ENCODE data around the gene SNTG2. TPM values are rescaled to one million over a fixed set of nuclear protein-coding genes. Genes with fewer than 3 reads are reported as not detected.

SNTG2 gene
- total and polyA plus RNA-seq, 10 of the 15 experiments (the other 5 are each of a cell fraction or from before 2014, with no cell fraction given), result not detected

- TF ChIP-seq TCF3 (IDR thresholded peaks at IDR 0.05; ENCODE audit: borderline replicate concordance, insufficient read depth, low read depth, low read length), result no peak
Measured at GRCh38 chr2:1360557-1361250, 410.1 kb downstream of the SNTG2 start (continued).

- Histone ChIP-seq H3K4me1 (ENCODE audit: control insufficient read depth, insufficient read depth, low read length) (no peaks in the 10 kb centered on the region), H3K4me2 (ENCODE audit: control insufficient read depth, insufficient read depth) (no peak overlapping the region), H3K9me3 (replicated peaks; ENCODE audit: control insufficient read depth, insufficient read depth, low read length) (no peaks in the 10 kb centered on the region), H3K27ac (ENCODE audit: control insufficient read depth, insufficient read depth) (no peak overlapping the region), H3K9ac (ENCODE audit: control insufficient read depth, insufficient read depth, low read length) (no peak overlapping the region), H3K36me3 (ENCODE audit: control insufficient read depth in 2 of 2, insufficient read depth in 2 of 2, low read length in 1 of 2) (no peaks in the 10 kb centered on the region), H4K20me1 (ENCODE audit: control insufficient read depth, insufficient read depth) (no peaks in the 10 kb centered on the region), H3K27me3 (replicated peaks in 1 of 2; ENCODE audit: control insufficient read depth in 2 of 2, insufficient read depth in 2 of 2, low read length in 1 of 2) (no peaks in the 10 kb centered on the region), H3K79me2 (ENCODE audit: control insufficient read depth, insufficient read depth, low read length) (no peaks in the 10 kb centered on the region), H3K4me3 (no peak overlapping the region), H2AFZ (ENCODE audit: control insufficient read depth, low read depth, low read length) (no peak overlapping the region)
- TF ChIP-seq USF1 (IDR thresholded peaks at IDR 0.05; ENCODE audit: borderline replicate concordance, extremely low read length, insufficient read depth, low read depth, low read length) (no peak), SPI1 (IDR thresholded peaks at IDR 0.05; ENCODE audit: borderline replicate concordance, insufficient read depth, low read depth, low read length) (no peak), TCF3 (IDR thresholded peaks at IDR 0.05; ENCODE audit: borderline replicate concordance, insufficient read depth, low read depth, low read length) (no peak), KDM1A (IDR thresholded peaks at IDR 0.05; ENCODE audit: borderline replicate concordance) (no peak), ZNF217 (IDR thresholded peaks at IDR 0.05) (no peak), ETV6 (conservative IDR thresholded peaks at IDR 0.05 in 1 of 2, IDR thresholded peaks at IDR 0.05 in 1 of 2; ENCODE audit: borderline replicate concordance in 1 of 2, low read depth in 1 of 2) (no peak), NR2C1 (IDR thresholded peaks at IDR 0.05) (no peak), EGR1 (IDR thresholded peaks at IDR 0.05; ENCODE audit: borderline replicate concordance in 1 of 2, low read depth in 2 of 2, low read length in 2 of 2) (no peak), POLR2AphosphoS2 (IDR thresholded peaks at IDR 0.05; ENCODE audit: low read depth, low read length) (no peak)
- ChIA-PET CTCF (no interaction called here), SMC1A (ENCODE audit: uncharacterized antibody, unreplicated experiment) (no interaction called here), POLR2A (no interaction called here), RAD21 (ENCODE audit: unreplicated experiment) (no interaction called here)
- WGBS (ENCODE audit: insufficient coverage, insufficient replicate concordance, low lambda C conversion rate, missing lambda C conversion rate), result 45% methylated on average over 2 of the region's 2 CpGs
- intact Hi-C loops (cut with micrococcal nuclease; ENCODE audit: unreplicated experiment), result no loop called here
- ATAC-seq (no peak), FAIRE-seq (no peak), DNase-seq (ENCODE audit: low read depth, low spot score) (no peak)
- in situ Hi-C loops (cut with MboI), result no loop called here
- no TSS peak for BruUV-seq (replicated peaks)
Measured at GRCh38 chr2:1363367-1363766, 412.7 kb downstream of the SNTG2 start.
